GM23338 (cell line): ENCODE results near the gene TMEM245. TPM values are rescaled to one million over a fixed set of nuclear protein-coding genes. Genes with fewer than 3 reads are reported as not detected.

Experiments used
- ATAC-seq: fragments of 200-7000 bp; cut with Tn5 transposase; 3 replicates; pipeline ENCODE4 v1.9.1; 2020
- DNase-seq: peaks from one replicate; pipeline ENCODE4 v3.0.0-alpha.2; 2015; ENCODE audit warnings: low spot score
- H2AFZ ChIP-seq: fragments of 200-600 bp; sonication (generic); 2 replicates; pipeline ENCODE4 v1.8.0; 2016; ENCODE audit warnings: antibody characterized with exemption, mild to moderate bottlenecking, moderate library complexity
- H3F3A ChIP-seq: fragments of 200-600 bp; sonication (generic); replicated peaks from 2 replicates; pipeline ENCODE4 v1.8.0; 2017; ENCODE audit warnings: antibody characterized with exemption, mixed run types, low read depth
- H3K27ac ChIP-seq: fragments of 200-600 bp; sonication (generic); 2 replicates; pipeline ENCODE4 v1.6.1; 2016; ENCODE audit warnings: low read depth
- H3K27me3 ChIP-seq: fragments of 200-600 bp; sonication (generic); 2 replicates; pipeline ENCODE4 v1.8.0; 2016; ENCODE audit warnings: mild to moderate bottlenecking, mixed run types, moderate library complexity; ENCODE audit not compliant: insufficient read depth
- H3K36me3 ChIP-seq: fragments of 200-600 bp; sonication (generic); 2 replicates; pipeline ENCODE4 v1.8.0; 2016; ENCODE audit warnings: mild to moderate bottlenecking; ENCODE audit not compliant: insufficient read depth
- H3K4me1 ChIP-seq: fragments of 200-600 bp; sonication (generic); 2 replicates; pipeline ENCODE4 v1.8.0; 2016; ENCODE audit warnings: mild to moderate bottlenecking, moderate library complexity; ENCODE audit not compliant: insufficient read depth
- H3K4me2 ChIP-seq: fragments of 200-600 bp; sonication (generic); 2 replicates; pipeline ENCODE4 v1.7.1; 2017; ENCODE audit warnings: mixed run types
- H3K4me3 ChIP-seq: fragments of 200-600 bp; sonication (generic); 2 replicates; pipeline ENCODE4 v1.6.1; 2016; ENCODE audit warnings: mixed run types
- H3K79me2 ChIP-seq: fragments of 200-600 bp; sonication (generic); replicated peaks from 2 replicates; pipeline ENCODE4 v1.8.0; 2017; ENCODE audit warnings: mild to moderate bottlenecking; ENCODE audit not compliant: insufficient read depth
- H3K9me2 ChIP-seq: fragments of 200-600 bp; sonication (generic); 2 replicates; pipeline ENCODE4 v1.8.0; 2017; ENCODE audit not compliant: insufficient read depth
- H4K20me1 ChIP-seq: fragments of 200-600 bp; sonication (generic); replicated peaks from 2 replicates; pipeline ENCODE4 v1.8.0; 2017; ENCODE audit warnings: mild to moderate bottlenecking; ENCODE audit not compliant: insufficient read depth
- H3K27ac Mint-ChIP-seq: 2 replicates; pipeline ENCODE4 v1.8.0; 2020; ENCODE audit warnings: inconsistent platforms, mild to moderate bottlenecking, moderate library complexity, mixed read lengths
- H3K27me3 Mint-ChIP-seq: 3 replicates; pipeline ENCODE4 v1.8.0; 2022; ENCODE audit warnings: low read depth, mild to moderate bottlenecking, moderate library complexity, mixed read lengths, inconsistent platforms; ENCODE audit not compliant: insufficient read depth, poor library complexity
- H3K36me3 Mint-ChIP-seq: 3 replicates; pipeline ENCODE4 v1.8.0; 2021; ENCODE audit warnings: low read depth, mild to moderate bottlenecking, inconsistent platforms, moderate library complexity, mixed read lengths
- H3K4me1 Mint-ChIP-seq: 3 replicates; pipeline ENCODE4 v1.8.0; 2020; ENCODE audit warnings: mild to moderate bottlenecking, inconsistent platforms, mixed read lengths
- H3K4me3 Mint-ChIP-seq: 3 replicates; pipeline ENCODE4 v1.8.0; 2021; ENCODE audit warnings: moderate library complexity, mild to moderate bottlenecking, inconsistent platforms, mixed read lengths
- H3K9me3 Mint-ChIP-seq: 3 replicates; pipeline ENCODE4 v1.8.0; 2020; ENCODE audit warnings: moderate library complexity, mild to moderate bottlenecking, inconsistent platforms, mixed read lengths
- CREB1 ChIP-seq: fragments of 250-450 bp; sonication (Bioruptor Pico); IDR thresholded peaks from 2 replicates; pipeline ENCODE4 v1.5.0; 2020; ENCODE audit warnings: low read depth, mild to moderate bottlenecking, moderate library complexity
- ETS1 ChIP-seq: IDR thresholded peaks from 2 replicates; pipeline ENCODE4 v1.6.1; 2016; ENCODE audit warnings: antibody characterized with exemption
- EZH2phosphoT487 ChIP-seq: fragments of 200-600 bp; sonication (generic); IDR thresholded peaks from one replicate; pipeline ENCODE4 v1.8.1; 2018; ENCODE audit warnings: antibody characterized with exemption; ENCODE audit not compliant: unreplicated experiment
- JUNB ChIP-seq: IDR thresholded peaks from one replicate; pipeline ENCODE4 v1.6.1; 2016; ENCODE audit warnings: antibody characterized with exemption; ENCODE audit not compliant: unreplicated experiment
- NANOG ChIP-seq: IDR thresholded peaks from 2 replicates; pipeline ENCODE4 v1.6.1; 2016; ENCODE audit warnings: antibody characterized with exemption, borderline replicate concordance
- POLR2AphosphoS5 ChIP-seq: IDR thresholded peaks from 2 replicates; pipeline ENCODE4 v1.6.1; 2016; ENCODE audit warnings: antibody characterized with exemption, low read depth
- ZNF114 ChIP-seq: fragments of 250-450 bp; sonication (Bioruptor Pico); IDR thresholded peaks from 2 replicates; pipeline ENCODE4 v1.5.0; 2020; ENCODE audit warnings: mild to moderate bottlenecking, moderate library complexity
- ZNF331 ChIP-seq: fragments of 250-450 bp; sonication (Bioruptor Pico); IDR thresholded peaks from 2 replicates; pipeline ENCODE4 v1.5.0; 2020; ENCODE audit warnings: low read depth, mild to moderate bottlenecking, moderate library complexity
- polyA plus RNA-seq: library from polyadenylated mRNA; unstranded; fragments of >200 nt; fragmentation: Nextera tagmentation; extraction: Ambion mirVana; gene quantifications from 2 replicates; pipeline ENCODE4 v1.2.1, GENCODE V29; 2016
- total RNA-seq: library from RNA; depleted of rRNA; stranded (reverse); fragments of >200 nt; shearing (Covaris generic); gene quantifications from 2 replicates; pipeline ENCODE4 v1.2.3, GENCODE V29; 2014
- TF ChIP-seq, protein P1 (sequence below): IDR thresholded peaks from one replicate; pipeline ENCODE4 v1.6.1; 2018; ENCODE audit warnings: antibody characterized with exemption; ENCODE audit not compliant: unreplicated experiment
- TF ChIP-seq, protein P2 (sequence below): fragments of 250-450 bp; sonication (Bioruptor Pico); IDR thresholded peaks from 2 replicates; pipeline ENCODE4 v1.5.0; 2020; ENCODE audit warnings: mild to moderate bottlenecking, moderate library complexity

TMEM245 gene
- total and polyA plus RNA-seq, 2 experiments from 2014 or later = 17.3 to 64.1 TPM

- ATAC-seq = no peak
- Histone ChIP-seq H3K9me2 (no peaks in the 10 kb centered on the region), H3K27me3 (no peaks in the 10 kb centered on the region), H3K4me1 (no peaks in the 10 kb centered on the region), H3K27ac (no peak overlapping the region), H4K20me1 (peaks cover 28% of the 10 kb centered on the region), H3K79me2 (peaks cover 38% of the 10 kb centered on the region), H2AFZ (no peak overlapping the region), H3K4me3 (no peak overlapping the region), H3F3A (no peaks in the 10 kb centered on the region), H3K36me3 (no peaks in the 10 kb centered on the region), H3K4me2 (no peak overlapping the region)
- H3K27me3 Mint-ChIP-seq = peaks cover 2% of the 10 kb centered on the region
- peaks cover 2% of the 10 kb centered on the region; the same call in 2 of the 3 replicates for H3K36me3 Mint-ChIP-seq
- H3K4me3 Mint-ChIP-seq = no peak overlapping the region
- TF ChIP-seq ZNF114 (CRISPR knock-in tag) (no peak), EZH2phosphoT487 (no peak), ZNF331 (CRISPR knock-in tag) (no peak), CREB1 (CRISPR knock-in tag) (no peak), ETS1 (no peak), JUNB (no peak), POLR2AphosphoS5 (no peak), NANOG (no peak)
- TF ChIP-seq, protein P1, sequence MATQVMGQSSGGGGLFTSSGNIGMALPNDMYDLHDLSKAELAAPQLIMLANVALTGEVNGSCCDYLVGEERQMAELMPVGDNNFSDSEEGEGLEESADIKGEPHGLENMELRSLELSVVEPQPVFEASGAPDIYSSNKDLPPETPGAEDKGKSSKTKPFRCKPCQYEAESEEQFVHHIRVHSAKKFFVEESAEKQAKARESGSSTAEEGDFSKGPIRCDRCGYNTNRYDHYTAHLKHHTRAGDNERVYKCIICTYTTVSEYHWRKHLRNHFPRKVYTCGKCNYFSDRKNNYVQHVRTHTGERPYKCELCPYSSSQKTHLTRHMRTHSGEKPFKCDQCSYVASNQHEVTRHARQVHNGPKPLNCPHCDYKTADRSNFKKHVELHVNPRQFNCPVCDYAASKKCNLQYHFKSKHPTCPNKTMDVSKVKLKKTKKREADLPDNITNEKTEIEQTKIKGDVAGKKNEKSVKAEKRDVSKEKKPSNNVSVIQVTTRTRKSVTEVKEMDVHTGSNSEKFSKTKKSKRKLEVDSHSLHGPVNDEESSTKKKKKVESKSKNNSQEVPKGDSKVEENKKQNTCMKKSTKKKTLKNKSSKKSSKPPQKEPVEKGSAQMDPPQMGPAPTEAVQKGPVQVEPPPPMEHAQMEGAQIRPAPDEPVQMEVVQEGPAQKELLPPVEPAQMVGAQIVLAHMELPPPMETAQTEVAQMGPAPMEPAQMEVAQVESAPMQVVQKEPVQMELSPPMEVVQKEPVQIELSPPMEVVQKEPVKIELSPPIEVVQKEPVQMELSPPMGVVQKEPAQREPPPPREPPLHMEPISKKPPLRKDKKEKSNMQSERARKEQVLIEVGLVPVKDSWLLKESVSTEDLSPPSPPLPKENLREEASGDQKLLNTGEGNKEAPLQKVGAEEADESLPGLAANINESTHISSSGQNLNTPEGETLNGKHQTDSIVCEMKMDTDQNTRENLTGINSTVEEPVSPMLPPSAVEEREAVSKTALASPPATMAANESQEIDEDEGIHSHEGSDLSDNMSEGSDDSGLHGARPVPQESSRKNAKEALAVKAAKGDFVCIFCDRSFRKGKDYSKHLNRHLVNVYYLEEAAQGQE = no peak
- TF ChIP-seq, protein P2, sequence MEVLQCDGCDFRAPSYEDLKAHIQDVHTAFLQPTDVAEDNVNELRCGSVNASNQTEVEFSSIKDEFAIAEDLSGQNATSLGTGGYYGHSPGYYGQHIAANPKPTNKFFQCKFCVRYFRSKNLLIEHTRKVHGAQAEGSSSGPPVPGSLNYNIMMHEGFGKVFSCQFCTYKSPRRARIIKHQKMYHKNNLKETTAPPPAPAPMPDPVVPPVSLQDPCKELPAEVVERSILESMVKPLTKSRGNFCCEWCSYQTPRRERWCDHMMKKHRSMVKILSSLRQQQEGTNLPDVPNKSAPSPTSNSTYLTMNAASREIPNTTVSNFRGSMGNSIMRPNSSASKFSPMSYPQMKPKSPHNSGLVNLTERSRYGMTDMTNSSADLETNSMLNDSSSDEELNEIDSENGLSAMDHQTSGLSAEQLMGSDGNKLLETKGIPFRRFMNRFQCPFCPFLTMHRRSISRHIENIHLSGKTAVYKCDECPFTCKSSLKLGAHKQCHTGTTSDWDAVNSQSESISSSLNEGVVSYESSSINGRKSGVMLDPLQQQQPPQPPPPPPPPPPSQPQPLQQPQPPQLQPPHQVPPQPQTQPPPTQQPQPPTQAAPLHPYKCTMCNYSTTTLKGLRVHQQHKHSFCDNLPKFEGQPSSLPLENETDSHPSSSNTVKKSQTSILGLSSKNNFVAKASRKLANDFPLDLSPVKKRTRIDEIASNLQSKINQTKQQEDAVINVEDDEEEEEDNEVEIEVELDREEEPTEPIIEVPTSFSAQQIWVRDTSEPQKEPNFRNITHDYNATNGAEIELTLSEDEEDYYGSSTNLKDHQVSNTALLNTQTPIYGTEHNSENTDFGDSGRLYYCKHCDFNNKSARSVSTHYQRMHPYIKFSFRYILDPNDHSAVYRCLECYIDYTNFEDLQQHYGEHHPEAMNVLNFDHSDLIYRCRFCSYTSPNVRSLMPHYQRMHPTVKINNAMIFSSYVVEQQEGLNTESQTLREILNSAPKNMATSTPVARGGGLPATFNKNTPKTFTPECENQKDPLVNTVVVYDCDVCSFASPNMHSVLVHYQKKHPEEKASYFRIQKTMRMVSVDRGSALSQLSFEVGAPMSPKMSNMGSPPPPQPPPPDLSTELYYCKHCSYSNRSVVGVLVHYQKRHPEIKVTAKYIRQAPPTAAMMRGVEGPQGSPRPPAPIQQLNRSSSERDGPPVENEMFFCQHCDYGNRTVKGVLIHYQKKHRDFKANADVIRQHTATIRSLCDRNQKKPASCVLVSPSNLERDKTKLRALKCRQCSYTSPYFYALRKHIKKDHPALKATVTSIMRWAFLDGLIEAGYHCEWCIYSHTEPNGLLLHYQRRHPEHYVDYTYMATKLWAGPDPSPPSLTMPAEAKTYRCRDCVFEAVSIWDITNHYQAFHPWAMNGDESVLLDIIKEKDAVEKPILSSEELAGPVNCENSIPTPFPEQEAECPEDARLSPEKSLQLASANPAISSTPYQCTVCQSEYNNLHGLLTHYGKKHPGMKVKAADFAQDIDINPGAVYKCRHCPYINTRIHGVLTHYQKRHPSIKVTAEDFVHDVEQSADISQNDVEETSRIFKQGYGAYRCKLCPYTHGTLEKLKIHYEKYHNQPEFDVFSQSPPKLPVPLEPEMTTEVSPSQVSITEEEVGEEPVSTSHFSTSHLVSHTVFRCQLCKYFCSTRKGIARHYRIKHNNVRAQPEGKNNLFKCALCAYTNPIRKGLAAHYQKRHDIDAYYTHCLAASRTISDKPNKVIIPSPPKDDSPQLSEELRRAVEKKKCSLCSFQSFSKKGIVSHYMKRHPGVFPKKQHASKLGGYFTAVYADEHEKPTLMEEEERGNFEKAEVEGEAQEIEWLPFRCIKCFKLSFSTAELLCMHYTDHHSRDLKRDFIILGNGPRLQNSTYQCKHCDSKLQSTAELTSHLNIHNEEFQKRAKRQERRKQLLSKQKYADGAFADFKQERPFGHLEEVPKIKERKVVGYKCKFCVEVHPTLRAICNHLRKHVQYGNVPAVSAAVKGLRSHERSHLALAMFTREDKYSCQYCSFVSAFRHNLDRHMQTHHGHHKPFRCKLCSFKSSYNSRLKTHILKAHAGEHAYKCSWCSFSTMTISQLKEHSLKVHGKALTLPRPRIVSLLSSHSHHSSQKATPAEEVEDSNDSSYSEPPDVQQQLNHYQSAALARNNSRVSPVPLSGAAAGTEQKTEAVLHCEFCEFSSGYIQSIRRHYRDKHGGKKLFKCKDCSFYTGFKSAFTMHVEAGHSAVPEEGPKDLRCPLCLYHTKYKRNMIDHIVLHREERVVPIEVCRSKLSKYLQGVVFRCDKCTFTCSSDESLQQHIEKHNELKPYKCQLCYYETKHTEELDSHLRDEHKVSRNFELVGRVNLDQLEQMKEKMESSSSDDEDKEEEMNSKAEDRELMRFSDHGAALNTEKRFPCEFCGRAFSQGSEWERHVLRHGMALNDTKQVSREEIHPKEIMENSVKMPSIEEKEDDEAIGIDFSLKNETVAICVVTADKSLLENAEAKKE = no peak
- no peak overlapping the region for H3K27ac Mint-ChIP-seq
- peaks cover under 1% of the 10 kb centered on the region; the same call in 1 of the 3 replicates for H3K9me3 Mint-ChIP-seq
- no peak for DNase-seq
- no peaks in the 10 kb centered on the region for H3K4me1 Mint-ChIP-seq
Observed at GRCh38 chr9:108996643-108997042, 123.1 kb downstream of the TMEM245 start.
